PC-3 (cell line): ENCODE measurements around the gene RFC2. TPM values are rescaled to one million over a fixed set of nuclear protein-coding genes. Genes with fewer than 3 reads are reported as not detected.
A peak's percentile ranks its signal among the peaks of the same experiment; 100 is the strongest.

Source experiments
- ATAC-seq: fragments of 200-7000 bp; cut with Tn5 transposase; 2 replicates; pipeline ENCODE4 v1.9.1; 2020; ENCODE audit warnings: mild to moderate bottlenecking, moderate library complexity
- BruUV-seq: library from RNA; stranded (reverse); fragments of 400-500 nt; replicated peaks from 2 replicates; lab custom pipeline; 2021; lab: Mats Ljungman, UMichigan
- CTCF ChIA-PET: fragments of 300-600 bp; sonication (Branson Sonifier 250); formaldehyde crosslinking; loops from one replicate; lab custom pipeline; 2022; ENCODE audit warnings: antibody characterized with exemption; lab: Charles Lee
- POLR2A ChIA-PET: fragments of 300-600 bp; sonication (Branson Sonifier 250); formaldehyde crosslinking; loops from one replicate; lab custom pipeline; 2022; ENCODE audit warnings: antibody characterized with exemption; ENCODE audit not compliant: unreplicated experiment; lab: Charles Lee
- DNase-seq: peaks from one replicate; pipeline ENCODE4 v3.0.0-alpha.2; 2015
- H2AFZ ChIP-seq: fragments of 300-600 bp; sonication (generic); 2 replicates; pipeline ENCODE4 v1.6.0; 2016; ENCODE audit warnings: antibody characterized with exemption, low read length
- H3F3A ChIP-seq: fragments of 300-600 bp; sonication (generic); one replicate; pipeline ENCODE4 v1.6.0; 2017; ENCODE audit warnings: antibody characterized with exemption, low read length, control low read depth, mild to moderate bottlenecking; ENCODE audit not compliant: unreplicated experiment
- H3K27ac ChIP-seq: fragments of 300-600 bp; sonication (generic); 2 replicates; pipeline ENCODE4 v1.5.1; 2016; ENCODE audit warnings: mild to moderate bottlenecking, low read length
- H3K27me3 ChIP-seq: fragments of 300-600 bp; sonication (generic); 2 replicates; pipeline ENCODE4 v1.6.1; 2016; ENCODE audit warnings: low read length, mixed read lengths
- H3K36me3 ChIP-seq: fragments of 300-600 bp; sonication (generic); 2 replicates; pipeline ENCODE4 v1.6.1; 2016; ENCODE audit warnings: low read depth, mixed run types, low read length, mixed read lengths
- H3K4me1 ChIP-seq: fragments of 300-600 bp; sonication (generic); 2 replicates; pipeline ENCODE4 v1.5.1; 2016; ENCODE audit warnings: low read length; ENCODE audit not compliant: insufficient read depth
- H3K4me2 ChIP-seq: fragments of 300-600 bp; sonication (generic); 2 replicates; pipeline ENCODE4 v1.6.0; 2016; ENCODE audit warnings: low read length
- H3K4me3 ChIP-seq: fragments of 300-600 bp; sonication (generic); 2 replicates; pipeline ENCODE4 v1.5.1; 2016; ENCODE audit warnings: mild to moderate bottlenecking, low read length, mixed read lengths
- H3K79me2 ChIP-seq: fragments of 300-600 bp; sonication (generic); 2 replicates; pipeline ENCODE4 v1.6.1; 2017; ENCODE audit warnings: low read length, mixed read lengths
- H3K9ac ChIP-seq: fragments of 300-600 bp; sonication (generic); 2 replicates; pipeline ENCODE4 v1.6.0; 2016; ENCODE audit warnings: mild to moderate bottlenecking, low read length
- H3K9me2 ChIP-seq: fragments of 300-600 bp; sonication (generic); replicated peaks from 2 replicates; pipeline ENCODE4 v1.6.1; 2016; ENCODE audit warnings: mixed run types, low read length, mixed read lengths
- H3K9me3 ChIP-seq: fragments of 300-600 bp; sonication (generic); 2 replicates; pipeline ENCODE4 v1.6.1; 2016; ENCODE audit warnings: low read length, mixed read lengths
- H4K20me1 ChIP-seq: fragments of 300-600 bp; sonication (generic); 2 replicates; pipeline ENCODE4 v1.6.1; 2016; ENCODE audit warnings: low read length, mixed read lengths
- CTCF ChIP-seq: fragments of 300-600 bp; sonication (generic); conservative IDR thresholded peaks from 2 replicates; pipeline ENCODE4 v1.5.1; 2017; ENCODE audit warnings: antibody characterized with exemption, low read depth, mild to moderate bottlenecking, low read length
- EZH2 ChIP-seq: fragments of 300-600 bp; sonication (generic); IDR thresholded peaks from one replicate; pipeline ENCODE4 v1.6.1; 2017; ENCODE audit warnings: antibody characterized with exemption, mild to moderate bottlenecking, low read length; ENCODE audit not compliant: unreplicated experiment
- EZH2phosphoT487 ChIP-seq: fragments of 300-600 bp; sonication (generic); IDR thresholded peaks from 2 replicates; pipeline ENCODE4 v1.6.1; 2018; ENCODE audit warnings: mild to moderate bottlenecking, antibody characterized with exemption, low read length, borderline replicate concordance
- intact Hi-C: fragments of 100-400 bp; cut with micrococcal nuclease; formaldehyde crosslinking; loops from 2 replicates; pipeline ENCODE4 v1.9.0; 2023
- total RNA-seq: library from RNA; depleted of rRNA; stranded (reverse); fragments of >200 nt; gene quantifications from 2 replicates; pipeline ENCODE4 v1.2.3, GENCODE V29; 2014

Gene RFC2
- total RNA-seq, 1 experiment from 2014 or later = 60.4 TPM

GRCh38 chr7:74221713-74222112, 32.5 kb downstream of the RFC2 start:
- no peaks in the 10 kb centered on the region for H4K20me1 ChIP-seq
- no peak overlapping the region for H3K9ac ChIP-seq
- DNase-seq = no peak
- no peak overlapping the region for H3K4me2 ChIP-seq
- H3K4me3 ChIP-seq = no peak overlapping the region
- H2AFZ ChIP-seq = no peak overlapping the region
- H3F3A ChIP-seq = no peaks in the 10 kb centered on the region
- H3K9me2 ChIP-seq = no peaks in the 10 kb centered on the region
- POLR2A ChIA-PET = no interaction called here
- no peaks in the 10 kb centered on the region for H3K36me3 ChIP-seq
- H3K9me3 ChIP-seq = no peaks in the 10 kb centered on the region
- intact Hi-C loops = no loop called here
- no peaks in the 10 kb centered on the region for H3K27me3 ChIP-seq
- ATAC-seq = no peak
- no TSS peak for BruUV-seq
- H3K27ac ChIP-seq = no peak overlapping the region
- H3K4me1 ChIP-seq = no peaks in the 10 kb centered on the region
- no peaks in the 10 kb centered on the region for H3K79me2 ChIP-seq
- CTCF ChIA-PET = no interaction called here
- TF ChIP-seq EZH2 = no peak
- TF ChIP-seq EZH2phosphoT487 = no peak
- TF ChIP-seq CTCF = no peak

- BruUV-seq = no TSS peak
- no peaks in the 10 kb centered on the region for H3K79me2 ChIP-seq
- intact Hi-C loops = no loop called here
- POLR2A ChIA-PET = no interaction called here
- no peaks in the 10 kb centered on the region for H3K9me3 ChIP-seq
- TF ChIP-seq EZH2phosphoT487 (no peak), EZH2 (no peak)
- no peak overlapping the region for H3K9ac ChIP-seq
- H3K4me3 ChIP-seq = no peak overlapping the region
- H3K36me3 ChIP-seq = no peaks in the 10 kb centered on the region
- CTCF ChIA-PET = interaction anchor here (1.3 kb wide), 1 partner anchor 14 kb away, joined by 5 read pairs; no protein-coding TSS in a partner anchor
- no peaks in the 10 kb centered on the region for H3K27me3 ChIP-seq
- no peaks in the 10 kb centered on the region for H3K4me1 ChIP-seq
- no peak overlapping the region for H2AFZ ChIP-seq
- H4K20me1 ChIP-seq = no peaks in the 10 kb centered on the region
- no peaks in the 10 kb centered on the region for H3F3A ChIP-seq
- H3K27ac ChIP-seq = no peak overlapping the region
- H3K4me2 ChIP-seq = no peak overlapping the region
- DNase-seq (no peak), ATAC-seq (peak; percentile 19)
- no peaks in the 10 kb centered on the region for H3K9me2 ChIP-seq
Observed at GRCh38 chr7:74220229-74220628, 34.0 kb downstream of the RFC2 start.

GRCh38 chr7:74219416-74219815, 34.8 kb downstream of the RFC2 start:
- Histone ChIP-seq H4K20me1 (no peaks in the 10 kb centered on the region), H3K4me2 (no peak overlapping the region), H3K4me1 (no peaks in the 10 kb centered on the region), H3K27ac (no peak overlapping the region), H3K9me3 (no peaks in the 10 kb centered on the region), H3K36me3 (no peaks in the 10 kb centered on the region), H3K4me3 (no peak overlapping the region), H3K27me3 (no peaks in the 10 kb centered on the region), H3F3A (no peaks in the 10 kb centered on the region), H3K79me2 (no peaks in the 10 kb centered on the region), H2AFZ (no peak overlapping the region), H3K9me2 (no peaks in the 10 kb centered on the region), H3K9ac (no peak overlapping the region)
- DNase-seq = no peak
- CTCF ChIA-PET = interaction anchor here (0.5 kb wide), 1 partner anchor 10 kb away, joined by 4 read pairs; the partner anchor contains the start of gene LAT2
- no peak; the same call in 1 of the 2 replicates for ATAC-seq
- no TSS peak for BruUV-seq
- POLR2A ChIA-PET = no interaction called here
- TF ChIP-seq EZH2phosphoT487 (no peak), CTCF (no peak), EZH2 (no peak)
- intact Hi-C loops = no loop called here
